NT2/D1 (cell line): Measurements from ENCODE around the gene FLRT1.

Source experiments
- SUZ12 ChIP-seq: IDR thresholded peaks from 2 replicates; pipeline ENCODE4 v1.6.1; 2011; ENCODE audit not compliant: insufficient read length, insufficient read depth; ENCODE audit errors: extremely low read depth
- YY1 ChIP-seq: IDR thresholded peaks from 2 replicates; pipeline ENCODE4 v1.6.1; 2011; ENCODE audit not compliant: insufficient read length, insufficient read depth

DNA sequence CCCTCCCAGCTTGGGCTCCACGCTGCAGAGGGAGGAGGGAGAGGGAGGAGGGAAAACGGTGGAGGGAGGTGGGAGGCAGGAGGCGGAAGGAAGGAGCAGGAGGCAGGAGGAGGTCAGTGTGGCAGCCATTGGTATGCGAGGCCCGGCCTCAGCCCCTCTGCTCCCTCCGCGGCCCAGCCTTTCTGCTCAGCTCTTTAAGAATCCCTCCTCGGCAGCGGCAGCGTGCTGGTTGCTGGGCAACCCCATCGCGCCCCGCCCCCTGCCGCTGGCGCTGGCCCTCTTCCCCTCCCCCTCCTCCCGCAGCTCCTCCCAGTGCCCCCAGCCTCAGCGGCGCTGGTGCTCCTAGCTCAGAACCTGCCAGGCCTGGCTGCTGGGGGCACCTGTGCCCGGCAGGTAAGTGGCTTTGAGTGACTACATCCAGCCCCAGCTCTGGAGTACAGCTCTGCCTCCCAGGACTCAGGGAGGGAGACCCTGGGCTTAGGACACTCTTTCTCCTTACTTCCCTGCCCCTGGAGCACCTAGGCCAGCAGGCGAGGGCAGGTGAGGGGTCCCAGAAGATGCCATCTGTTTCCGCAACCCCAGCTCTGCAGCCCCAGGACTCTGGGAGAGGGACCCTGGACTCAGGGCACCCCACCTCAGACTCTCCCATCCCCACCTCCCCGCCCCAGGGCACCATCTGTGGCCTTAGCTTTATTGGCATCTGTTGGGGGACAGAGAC is 7.2 kb upstream of the FLRT1 start:
- TF ChIP-seq SUZ12 (no peak), YY1 (peak; percentile 54)
